Left renal cortex interstitium (tissue), 4 donors: ENCODE data around the gene KAZN. TPM values are rescaled to one million over a fixed set of nuclear protein-coding genes. Genes with fewer than 3 reads are reported as not detected.

Experiments used
- DNase-seq, 4 donors: peaks; one replicate each; pipeline ENCODE4 v3.0.0-alpha.2; 2013; ENCODE audit warnings: low read depth in 4 of 4, low spot score in 2 of 4, missing footprints in 1 of 4
- polyA plus RNA-seq, 4 donors: library from polyadenylated mRNA; unstranded; fragments of 120-200 nt; gene quantifications; one replicate each; pipeline ENCODE4 v1.2.1, GENCODE V29; 2013; ENCODE audit not compliant: insufficient read length in 4 of 4

KAZN gene
- polyA plus RNA-seq, 4 donors: 33.0 to 47.4 (median 37.7) TPM

DNA sequence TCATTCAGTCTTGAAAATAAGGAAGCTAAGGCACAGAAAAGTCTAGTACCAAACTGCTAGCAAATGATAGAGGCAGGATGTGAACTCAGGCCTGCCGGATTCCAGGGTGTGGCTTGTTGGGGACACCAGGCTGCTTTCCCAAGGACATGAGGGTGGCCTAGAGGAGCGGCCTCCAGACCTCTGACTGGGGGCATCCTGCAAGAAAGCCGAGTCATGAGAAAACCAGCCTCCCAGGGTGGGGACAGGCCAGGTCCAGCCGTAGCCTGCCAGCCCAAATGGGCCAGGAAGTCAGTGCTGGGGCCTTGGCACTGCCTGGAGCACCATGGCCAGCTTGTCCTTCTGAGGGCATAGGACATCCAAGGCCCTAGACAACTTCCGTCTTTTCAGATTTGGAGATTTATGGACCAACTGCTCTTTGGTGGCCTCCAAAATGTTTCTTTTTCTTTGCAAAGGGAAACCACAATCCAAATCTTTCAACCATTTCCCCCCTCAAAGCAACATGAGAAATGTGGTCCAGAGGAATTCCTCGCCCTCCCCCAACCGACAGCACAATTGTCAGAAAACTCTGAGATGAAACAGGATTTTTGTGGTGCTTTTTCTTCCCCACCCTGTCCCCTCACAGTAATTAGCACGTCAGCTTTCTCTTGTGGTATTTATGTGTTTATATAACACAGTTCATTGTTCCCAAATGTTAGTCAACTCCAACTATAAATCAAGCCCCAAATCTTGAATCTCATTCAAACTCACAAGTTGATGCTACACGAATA lies 212.3 kb downstream of the KAZN start:
- peak; percentile 61 to 76 (median 70) for DNase-seq

DNA sequence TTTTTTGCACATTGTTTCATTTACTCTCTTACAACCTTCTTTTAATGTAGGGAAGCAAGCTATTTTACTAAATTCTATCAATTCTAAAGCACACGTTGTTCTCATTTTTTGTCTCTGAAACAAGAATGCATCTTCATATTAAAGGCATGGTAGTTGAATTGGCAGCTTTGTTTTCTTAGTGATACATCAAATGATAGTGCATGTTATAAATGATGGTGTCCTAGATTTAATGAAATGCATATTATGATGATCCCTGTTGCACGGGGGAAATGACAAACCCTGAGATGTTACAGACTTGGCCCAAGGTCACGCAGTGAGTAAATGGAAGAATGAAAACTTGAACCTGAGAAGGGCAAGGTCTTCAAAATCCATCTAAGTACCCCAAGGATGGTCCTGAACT lies 213.1 kb downstream of the KAZN start:
- no peak for DNase-seq

DNA sequence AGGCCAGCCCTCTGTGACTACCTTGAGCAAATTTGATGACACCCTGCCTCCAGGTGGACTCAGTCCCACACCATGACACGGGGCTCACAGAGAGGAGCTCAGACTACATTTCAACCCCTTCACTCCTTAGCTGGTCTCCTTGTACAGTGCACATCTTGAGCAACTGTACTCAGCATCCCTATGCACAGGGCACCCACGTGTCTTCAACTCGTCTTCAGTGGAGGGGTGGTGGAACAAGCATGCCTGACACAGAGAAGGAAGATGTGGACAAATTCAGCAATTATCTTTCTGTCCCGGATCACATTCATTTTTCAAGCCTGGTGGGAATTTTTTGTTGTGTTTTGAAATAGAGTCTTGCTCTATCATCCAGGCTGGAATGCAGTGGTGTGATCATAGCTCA lies 213.7 kb downstream of the KAZN start:
- no peak for DNase-seq

DNA sequence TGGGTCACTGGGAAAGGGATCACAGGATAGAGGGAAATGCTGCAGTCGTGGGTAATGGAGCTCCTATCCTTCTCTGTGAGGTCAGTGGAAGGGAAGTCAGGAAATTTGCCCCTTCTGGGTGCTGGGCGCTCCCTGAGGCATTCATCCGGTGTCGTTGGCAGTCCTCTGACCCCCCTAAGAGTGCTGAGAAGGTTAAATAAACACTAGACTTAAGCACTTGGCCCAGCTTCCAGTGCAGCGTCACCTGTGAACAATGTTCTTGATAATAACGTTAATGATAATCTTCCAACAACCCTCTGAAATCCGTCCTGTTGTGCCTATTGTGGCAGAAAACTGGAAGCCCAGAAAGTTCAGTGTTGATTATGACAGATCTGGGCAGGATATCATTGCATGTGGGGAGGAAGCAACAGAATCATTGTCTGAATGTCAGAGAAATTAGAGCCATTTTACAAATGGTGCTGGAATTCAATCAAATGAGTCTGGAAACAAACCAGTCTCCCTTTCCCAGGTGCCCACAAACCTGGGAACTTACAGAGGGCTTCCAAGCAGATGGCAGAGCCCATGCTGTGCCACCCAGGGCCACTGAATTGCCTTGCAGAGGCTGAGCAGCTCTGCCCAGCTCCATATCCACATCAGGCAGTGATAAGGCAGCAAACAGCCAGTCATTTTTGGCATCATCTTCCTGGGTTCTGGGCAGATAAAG lies 216.8 kb downstream of the KAZN start:
- no peak for DNase-seq

DNA sequence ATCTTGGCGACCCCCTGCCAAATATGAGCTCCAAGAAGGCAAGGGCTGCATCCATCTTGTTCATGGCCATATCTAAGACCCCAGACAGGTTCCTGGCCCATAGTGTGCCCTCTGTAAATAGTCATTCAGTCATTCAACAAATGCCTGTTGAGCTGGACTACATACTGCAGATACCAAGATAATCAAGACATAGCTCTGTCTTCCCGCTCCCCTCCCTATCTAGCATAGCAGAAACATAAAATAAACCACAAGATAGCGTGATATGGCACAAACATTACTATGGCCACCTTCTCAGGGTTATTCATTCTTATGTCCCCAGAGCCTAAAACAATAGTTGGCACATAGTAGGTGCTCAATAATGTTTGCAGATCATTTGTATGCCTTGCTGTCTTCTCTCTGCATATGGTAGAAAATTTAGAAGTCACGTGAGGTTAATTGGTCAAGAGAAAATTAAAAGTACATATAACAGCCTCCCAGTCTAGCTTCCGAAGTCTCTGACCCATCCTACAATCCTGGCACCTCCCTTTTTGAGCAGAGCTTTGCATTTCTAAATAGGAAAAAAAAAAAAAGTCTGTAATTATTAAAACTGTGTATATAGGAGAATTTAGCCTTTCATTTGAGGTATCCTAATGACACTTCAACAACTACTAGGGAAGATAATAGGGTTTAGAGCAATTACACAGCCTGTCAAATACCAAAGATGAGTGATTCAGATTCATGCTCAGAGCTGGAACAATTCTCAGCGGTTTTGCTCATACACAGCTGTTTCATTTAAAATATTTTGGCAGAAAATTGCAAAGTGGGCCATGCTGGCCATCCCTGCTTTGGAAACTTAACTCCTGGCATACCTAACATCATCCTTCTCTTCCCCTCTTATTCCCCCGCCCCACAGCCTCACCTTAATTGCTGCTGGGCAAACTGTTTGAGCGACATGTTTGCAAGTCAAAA lies 219.0 kb downstream of the KAZN start:
- no peak for DNase-seq

DNA sequence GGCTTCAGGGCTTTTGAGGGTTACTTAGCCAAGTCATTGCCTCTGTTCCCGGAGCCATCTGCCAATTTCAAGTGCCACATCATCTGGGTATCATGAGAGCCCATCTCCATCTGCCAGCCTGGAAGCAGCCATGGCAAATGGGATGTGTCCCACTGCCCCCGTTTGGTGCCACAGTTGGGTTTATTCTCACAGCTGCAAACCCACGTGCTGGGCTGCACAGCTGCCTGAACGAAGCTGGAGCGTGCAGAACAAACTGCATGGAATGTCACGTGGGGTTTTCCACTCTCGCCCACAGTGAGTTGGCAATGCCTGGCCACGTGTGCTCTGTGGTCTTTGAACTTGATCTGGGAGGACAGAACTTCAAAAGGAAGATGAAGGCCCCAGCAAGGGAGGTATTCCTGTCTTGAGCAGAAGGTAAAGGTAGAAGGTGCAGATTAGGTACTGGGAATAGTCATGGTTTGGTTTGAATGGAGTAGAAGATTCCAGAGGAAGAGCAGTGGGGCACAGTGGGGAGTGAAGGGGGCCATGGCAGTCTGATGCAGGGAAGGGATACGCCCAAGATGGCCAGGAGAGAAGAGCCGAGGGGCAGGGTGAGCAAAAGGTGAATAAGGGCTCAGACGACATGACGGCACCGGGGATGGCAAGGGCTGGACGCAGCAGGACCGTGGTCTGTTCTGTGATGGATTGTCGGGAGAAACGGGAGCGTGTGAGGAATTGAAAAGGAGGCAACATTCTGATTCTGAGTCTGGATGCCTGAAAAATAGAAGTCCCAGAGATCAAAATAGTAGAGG lies 222.0 kb downstream of the KAZN start:
- DNase-seq: no peak

DNA sequence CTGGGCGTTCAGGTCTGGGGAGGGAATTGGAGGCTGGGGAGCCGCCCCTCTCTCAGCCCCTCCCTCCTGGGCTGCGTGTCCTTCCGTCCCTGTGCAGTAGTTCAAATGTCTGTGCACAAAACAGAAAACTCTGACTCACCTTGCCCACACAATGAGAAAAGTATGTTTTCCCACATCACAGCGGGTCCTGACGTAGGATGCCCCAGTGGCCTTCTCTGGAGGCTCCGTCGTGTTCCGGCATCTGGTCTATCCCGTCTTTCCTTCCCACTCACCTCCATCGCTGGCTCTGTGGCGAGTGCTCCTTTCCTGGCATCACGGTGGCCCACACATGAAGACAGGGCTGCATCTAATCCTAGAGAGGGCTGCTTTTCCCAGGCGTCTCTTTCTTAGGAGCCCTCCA lies 224.0 kb downstream of the KAZN start:
- DNase-seq: no peak

DNA sequence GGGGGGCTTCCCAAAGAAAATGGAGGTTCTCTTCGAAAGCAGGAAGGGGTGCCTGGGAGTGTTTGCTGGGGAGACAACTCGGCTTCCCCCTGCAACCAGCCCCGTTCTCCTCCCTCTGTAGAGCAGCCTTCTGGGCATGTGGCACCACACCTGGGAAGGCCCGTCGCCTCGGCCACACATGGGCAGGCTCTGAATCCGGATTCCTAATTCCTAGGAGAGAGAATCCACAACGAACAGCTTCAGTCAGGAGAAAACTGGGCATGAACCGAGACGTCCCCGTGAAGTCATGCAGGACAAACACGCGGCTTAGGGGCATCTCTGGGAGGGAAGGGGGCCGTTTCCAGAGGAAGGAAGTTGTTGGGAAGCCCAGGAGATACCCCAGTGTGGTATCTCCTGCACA lies 224.5 kb downstream of the KAZN start:
- DNase-seq: no peak

DNA sequence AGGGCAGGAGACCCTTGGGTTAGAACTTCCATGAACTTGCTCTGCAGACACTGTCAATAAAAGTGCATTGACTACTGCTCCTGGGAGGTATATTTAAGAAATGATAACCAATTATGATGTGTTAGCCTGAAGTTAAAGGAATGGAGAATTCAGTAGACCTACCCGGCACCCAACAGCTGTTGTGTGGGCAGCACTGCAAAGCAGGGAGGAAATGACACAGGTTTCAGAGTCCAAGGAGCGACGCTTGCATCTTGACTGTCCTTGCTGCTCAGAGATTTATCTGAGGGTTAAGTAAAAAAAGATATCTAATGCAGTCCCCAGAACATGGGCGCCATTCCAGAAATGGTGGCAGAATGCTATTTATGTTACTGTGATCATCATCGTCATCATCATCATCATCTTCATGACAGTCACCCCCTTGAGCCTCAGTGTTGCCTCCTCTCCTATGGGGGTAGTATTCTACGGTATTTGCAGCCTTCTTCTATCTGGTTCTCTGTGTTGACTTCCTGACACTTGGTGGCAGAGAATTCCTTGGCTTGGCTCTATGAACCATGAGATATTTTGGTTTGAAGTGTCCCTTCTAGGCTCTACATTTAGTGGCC lies 225.9 kb downstream of the KAZN start:
- DNase-seq: no peak

DNA sequence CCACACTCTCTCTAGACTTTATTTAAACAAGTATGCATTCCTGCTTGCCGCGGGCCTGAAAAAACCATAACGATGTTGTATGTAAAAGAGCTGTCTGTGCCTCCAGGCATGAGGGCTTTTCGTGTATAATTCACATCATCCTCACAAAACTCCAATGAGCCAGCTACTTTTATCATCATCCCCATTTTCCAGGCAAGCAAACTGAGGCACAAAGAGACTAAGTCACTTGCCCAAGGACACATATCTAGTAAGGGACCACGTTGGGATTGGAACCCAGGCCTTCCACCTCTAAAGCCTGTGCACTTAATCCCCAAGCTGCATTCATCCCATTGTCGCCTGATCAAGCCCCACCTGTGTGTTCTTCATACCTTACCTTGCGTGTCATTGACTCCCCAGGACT lies 226.9 kb downstream of the KAZN start:
- no peak for DNase-seq

DNA sequence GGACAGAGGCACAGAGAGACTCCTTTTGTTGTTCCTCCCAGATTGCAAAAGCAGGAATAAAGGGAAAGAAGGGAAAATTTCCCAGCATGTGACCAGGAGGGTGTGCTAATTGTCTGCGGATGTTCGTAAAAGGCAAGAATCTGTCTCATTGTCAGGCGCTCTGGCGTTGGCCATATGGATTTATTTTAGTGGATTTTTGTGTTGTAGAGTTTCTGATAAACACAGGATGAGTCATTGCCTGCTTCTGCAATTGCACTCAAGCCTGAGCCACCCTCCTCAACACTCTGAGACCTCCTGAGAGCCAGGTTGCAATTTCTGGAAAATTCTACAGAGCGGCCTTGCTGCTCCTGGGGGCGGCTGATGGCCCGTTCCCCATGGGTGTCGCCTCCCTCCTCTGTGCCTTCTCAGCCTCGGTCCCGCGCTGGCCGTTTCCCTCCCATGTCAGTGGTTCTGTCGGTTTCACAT lies 227.7 kb downstream of the KAZN start:
- no peak for DNase-seq

DNA sequence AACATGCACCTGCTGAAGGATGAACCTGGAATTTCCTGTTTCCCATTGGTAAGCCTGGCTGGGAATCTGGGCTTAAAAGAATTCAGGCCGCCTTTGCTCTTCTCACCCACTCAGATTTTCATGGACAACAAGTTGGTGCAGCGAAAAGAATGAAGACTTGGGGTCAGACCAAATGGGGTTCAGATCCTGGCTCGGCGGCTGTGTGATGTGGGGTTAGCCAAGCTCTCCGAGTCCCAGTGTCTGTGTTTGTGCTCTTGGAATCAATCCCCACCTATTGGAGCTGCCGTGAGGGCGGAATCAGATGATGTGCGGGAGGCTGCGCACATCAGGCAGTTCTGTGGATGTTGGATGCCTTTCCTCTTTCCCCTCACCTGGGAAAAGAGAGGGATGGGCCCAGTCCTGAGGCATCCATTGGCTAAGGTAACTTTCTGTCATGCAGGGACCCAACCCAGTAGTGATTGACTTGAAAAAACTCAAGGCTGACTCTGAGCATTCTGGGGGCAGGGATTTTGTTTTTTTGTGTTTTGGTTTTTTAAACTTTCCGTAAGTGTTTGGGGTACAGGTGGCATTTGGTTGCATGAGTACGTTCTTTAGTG lies 228.3 kb downstream of the KAZN start:
- no peak for DNase-seq

DNA sequence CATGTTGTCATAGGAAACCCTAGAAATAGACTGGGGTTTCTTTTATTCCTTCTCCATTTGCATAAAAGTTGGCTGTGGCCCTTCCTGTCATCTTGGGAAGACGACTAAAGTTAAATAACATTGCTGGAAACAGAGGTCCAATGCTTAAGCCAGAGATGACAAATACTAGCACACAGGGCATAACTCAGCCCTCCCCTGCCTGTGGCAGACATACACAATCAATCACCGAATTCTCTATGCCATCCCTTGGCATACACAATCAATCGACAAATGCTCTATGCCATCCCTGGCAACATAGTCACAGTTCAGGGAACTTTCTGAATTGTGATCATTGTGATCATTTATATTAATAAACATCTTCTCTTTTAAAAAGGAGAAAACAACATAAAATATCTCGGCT lies 229.4 kb downstream of the KAZN start:
- no peak for DNase-seq

DNA sequence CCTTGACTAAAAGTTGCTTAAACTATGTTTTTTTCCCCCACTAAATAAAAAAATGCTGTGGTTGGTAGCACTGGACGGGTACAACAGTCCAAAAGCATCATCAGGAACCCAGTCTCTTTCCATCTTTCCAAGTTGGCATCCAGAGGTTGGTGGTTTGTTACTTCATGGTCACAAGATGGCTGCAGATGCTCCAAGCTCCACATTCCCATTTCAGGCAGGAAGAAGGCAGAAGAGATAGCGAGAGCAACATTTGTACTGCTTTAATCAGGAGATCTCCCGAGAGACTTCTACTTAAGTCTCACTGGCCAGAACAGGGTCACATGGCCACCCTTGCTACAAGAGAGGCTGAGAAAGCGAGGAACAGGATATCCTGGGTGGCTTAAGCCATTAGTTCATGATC lies 230.2 kb downstream of the KAZN start:
- DNase-seq: no peak

DNA sequence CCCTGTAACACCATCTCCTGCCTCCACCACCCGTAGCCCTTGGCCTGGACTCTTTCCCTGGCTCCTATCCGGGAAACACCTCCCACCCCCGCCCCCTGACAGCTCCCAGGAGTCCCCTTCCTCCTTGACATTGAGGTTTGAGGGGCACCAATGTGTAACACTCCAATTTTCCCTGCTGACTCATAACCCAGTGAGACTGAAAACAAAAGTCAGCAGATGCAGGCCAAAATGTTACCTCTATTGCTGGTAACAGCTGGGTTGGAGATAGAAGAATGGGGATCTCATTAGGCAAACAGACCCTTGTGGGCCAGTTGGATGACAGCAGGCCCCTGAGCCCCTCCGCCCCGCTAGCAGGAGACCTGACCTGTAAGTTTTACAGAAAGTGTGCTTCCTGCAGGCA lies 237.2 kb downstream of the KAZN start:
- no peak for DNase-seq

DNA sequence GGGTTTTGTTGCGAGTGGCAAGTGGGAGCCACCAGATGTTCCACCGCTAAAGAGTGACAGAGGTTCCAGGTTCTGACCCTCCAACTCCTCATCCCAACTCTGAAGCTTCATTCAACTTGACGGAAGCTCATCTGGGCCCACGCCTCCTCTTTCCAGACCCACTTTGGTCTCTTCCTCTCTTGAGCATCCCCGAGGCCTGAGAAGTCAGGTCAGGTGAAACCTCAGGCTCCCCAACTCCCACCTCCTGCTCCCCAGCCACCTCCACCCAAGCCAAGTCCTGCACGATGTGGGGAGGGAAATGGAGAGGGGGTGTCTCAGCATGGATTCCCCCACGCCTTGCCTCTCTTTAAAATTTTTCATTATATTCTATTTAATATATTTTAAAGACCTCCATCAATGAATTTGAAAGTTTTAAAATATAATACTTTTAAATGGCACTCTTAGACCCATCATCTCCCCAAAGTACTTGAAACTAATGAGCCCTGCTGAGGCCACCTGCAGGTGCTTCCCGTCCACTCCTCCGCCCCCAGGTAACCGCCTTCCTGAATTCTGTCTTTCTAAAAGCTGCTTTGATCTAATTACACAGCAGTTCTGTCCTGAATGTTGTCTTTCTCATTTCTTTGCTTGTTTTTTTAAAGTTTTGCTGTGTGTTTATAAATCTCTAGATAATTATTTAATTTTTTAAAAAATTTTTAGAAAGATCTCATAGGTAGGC lies 238.1 kb downstream of the KAZN start:
- no peak for DNase-seq

DNA sequence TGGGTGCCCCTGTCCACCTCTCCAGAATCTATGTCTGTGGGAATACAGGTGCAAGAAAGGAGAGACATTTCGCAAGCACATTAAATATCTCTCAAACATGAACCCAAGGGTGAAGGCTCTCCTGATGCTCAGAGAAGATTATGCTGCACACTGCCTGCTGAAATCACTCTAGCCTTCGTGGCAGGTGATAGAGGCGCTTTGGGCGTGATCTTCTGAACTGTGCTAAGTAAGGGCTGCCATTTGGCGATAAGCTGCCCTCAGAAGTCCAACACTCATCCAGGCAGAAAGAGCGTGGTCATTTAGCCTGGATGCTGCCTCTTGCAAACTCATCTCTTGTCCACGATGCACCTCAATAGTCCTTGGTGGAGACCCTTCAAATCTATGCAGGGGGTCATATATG lies 241.9 kb downstream of the KAZN start:
- DNase-seq: no peak

DNA sequence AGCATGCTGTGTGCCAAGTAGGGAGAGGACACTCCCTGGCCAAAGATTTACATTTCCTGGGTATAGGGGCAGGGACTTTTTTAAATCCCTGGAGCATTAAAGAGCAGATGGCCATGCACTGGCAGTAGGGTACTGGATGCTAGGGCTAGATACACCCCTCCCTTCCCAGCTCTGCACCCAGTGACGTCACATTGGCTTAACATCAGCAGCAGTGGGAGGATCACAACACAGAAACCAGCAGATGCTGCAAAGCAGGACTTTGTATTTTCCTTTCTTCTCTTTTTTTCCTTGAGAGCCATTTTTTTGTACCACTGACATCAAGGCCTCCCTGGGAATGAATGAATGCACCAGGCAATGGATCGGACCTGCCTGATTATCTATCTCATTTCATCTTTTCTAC lies 243.0 kb downstream of the KAZN start:
- DNase-seq: no peak

DNA sequence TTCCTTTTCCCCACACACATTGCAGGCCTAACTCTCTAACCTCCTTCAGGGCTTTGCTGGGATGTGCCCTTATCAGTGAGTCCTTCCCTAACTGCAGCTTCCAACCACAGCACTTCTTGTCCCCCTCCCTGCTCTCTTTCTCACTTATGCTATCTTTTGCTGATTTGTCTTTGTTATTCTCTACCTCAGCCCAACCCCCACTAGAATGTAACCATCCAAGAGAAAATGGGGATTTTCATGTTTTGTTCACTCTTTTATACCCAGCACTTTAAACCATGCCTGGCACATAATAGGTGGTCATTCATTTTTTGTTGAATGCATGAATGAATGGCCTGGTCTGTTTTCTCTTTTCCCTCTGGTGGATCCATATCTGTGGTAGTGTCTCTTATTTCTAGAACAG lies 243.5 kb downstream of the KAZN start:
- no peak for DNase-seq
